Astrocyte (in vitro differentiated cells and primary cell): Measurements from ENCODE around the gene NRG2. TPM values are rescaled to one million over a fixed set of nuclear protein-coding genes. Genes with fewer than 3 reads are reported as not detected.

Source experiments
- DNase-seq: peaks from one replicate; pipeline ENCODE4 v3.0.0-alpha.2; 2010; ENCODE audit warnings: low read depth
- FAIRE-seq: peaks from 2 replicates; lab custom pipeline; 2011; peaks lifted over from hg19 to GRCh38; lab: Jason Lieb, UNC
- H2AFZ ChIP-seq: 2 replicates; pipeline ENCODE4 v1.6.0; 2012; ENCODE audit warnings: low read depth, low read length, inconsistent platforms
- H3K27ac ChIP-seq: 2 replicates; pipeline ENCODE4 v1.5.1; 2011; ENCODE audit warnings: low read depth, low read length, inconsistent platforms
- H3K27me3 ChIP-seq: 2 replicates; pipeline ENCODE4 v1.6.0; 2011; ENCODE audit warnings: low read length, inconsistent platforms; ENCODE audit not compliant: insufficient read depth
- H3K36me3 ChIP-seq: 2 replicates; pipeline ENCODE4 v1.5.1; 2011; ENCODE audit warnings: low read length, inconsistent platforms; ENCODE audit not compliant: insufficient read depth
- H3K4me1 ChIP-seq: 2 replicates; pipeline ENCODE4 v1.5.1; 2011; ENCODE audit warnings: low read length, inconsistent platforms; ENCODE audit not compliant: insufficient read depth
- H3K4me2 ChIP-seq: 2 replicates; pipeline ENCODE4 v1.6.0; 2012; ENCODE audit warnings: low read length, inconsistent platforms
- H3K4me3 ChIP-seq: 2 replicates; pipeline ENCODE4 v1.5.1; 2011; ENCODE audit warnings: low read depth, mild to moderate bottlenecking, low read length, inconsistent platforms; ENCODE audit not compliant: insufficient read depth
- H3K79me2 ChIP-seq: 2 replicates; pipeline ENCODE4 v1.6.0; 2012; ENCODE audit warnings: mild to moderate bottlenecking, low read length, inconsistent platforms; ENCODE audit not compliant: insufficient read depth
- H3K9ac ChIP-seq: 2 replicates; pipeline ENCODE4 v1.6.0; 2012; ENCODE audit warnings: mild to moderate bottlenecking, low read length, inconsistent platforms
- H3K9me3 ChIP-seq: 2 replicates; pipeline ENCODE4 v1.5.1; 2012; ENCODE audit warnings: low read depth, mild to moderate bottlenecking, low read length, inconsistent platforms; ENCODE audit not compliant: insufficient read depth
- H4K20me1 ChIP-seq: 2 replicates; pipeline ENCODE4 v1.6.0; 2012; ENCODE audit warnings: low read length, inconsistent platforms; ENCODE audit not compliant: insufficient read depth
- H3K27ac Mint-ChIP-seq: one replicate; pipeline ENCODE4 v1.8.0; 2021; ENCODE audit warnings: mild to moderate bottlenecking, mixed read lengths; ENCODE audit not compliant: unreplicated experiment
- H3K27me3 Mint-ChIP-seq: one replicate; pipeline ENCODE4 v1.8.0; 2021; ENCODE audit warnings: low read depth, mixed read lengths; ENCODE audit not compliant: unreplicated experiment
- H3K36me3 Mint-ChIP-seq: one replicate; pipeline ENCODE4 v1.8.0; 2021; ENCODE audit warnings: low read depth, mixed read lengths; ENCODE audit not compliant: unreplicated experiment
- H3K4me1 Mint-ChIP-seq: one replicate; pipeline ENCODE4 v1.8.0; 2021; ENCODE audit warnings: low read depth, mixed read lengths; ENCODE audit not compliant: unreplicated experiment
- H3K4me3 Mint-ChIP-seq: one replicate; pipeline ENCODE4 v1.8.0; 2021; ENCODE audit warnings: mild to moderate bottlenecking, moderate library complexity, mixed read lengths; ENCODE audit not compliant: unreplicated experiment
- H3K9me3 Mint-ChIP-seq: one replicate; pipeline ENCODE4 v1.8.0; 2021; ENCODE audit warnings: mild to moderate bottlenecking, mixed read lengths; ENCODE audit not compliant: unreplicated experiment
- CTCF ChIP-seq: IDR thresholded peaks from 2 replicates; pipeline ENCODE4 v1.5.1; 2011; ENCODE audit warnings: low read depth, mild to moderate bottlenecking, inconsistent platforms, low read length, moderate library complexity; ENCODE audit not compliant: insufficient read depth
- EZH2 ChIP-seq: IDR thresholded peaks from 2 replicates; pipeline ENCODE4 v1.6.1; 2012; ENCODE audit warnings: mild to moderate bottlenecking, low read length, inconsistent platforms; ENCODE audit not compliant: insufficient read depth
- total RNA-seq: library from RNA; stranded (reverse); gene quantifications from 2 replicates; pipeline ENCODE4 v1.2.1, GENCODE V29; 2021

Gene NRG2
- total RNA-seq, 1 donor from 2014 or later: 0.54 TPM

- Histone ChIP-seq H2AFZ (peak overlapping the region; percentile 30), H3K27me3 (peaks cover 14% of the 10 kb centered on the region), H3K4me1 (no peaks in the 10 kb centered on the region), H4K20me1 (no peaks in the 10 kb centered on the region), H3K36me3 (no peaks in the 10 kb centered on the region), H3K27ac (no peak overlapping the region), H3K4me2 (no peak overlapping the region), H3K4me3 (no peak overlapping the region), H3K9me3 (no peaks in the 10 kb centered on the region), H3K9ac (no peak overlapping the region), H3K79me2 (no peaks in the 10 kb centered on the region)
- FAIRE-seq: no peak
- H3K4me1 Mint-ChIP-seq: no peaks in the 10 kb centered on the region
- DNase-seq: peak; percentile 52
- peaks cover 75% of the 10 kb centered on the region for H3K27me3 Mint-ChIP-seq
- no peak overlapping the region for H3K27ac Mint-ChIP-seq
- H3K9me3 Mint-ChIP-seq: no peaks in the 10 kb centered on the region
- H3K4me3 Mint-ChIP-seq: no peak overlapping the region
- no peaks in the 10 kb centered on the region for H3K36me3 Mint-ChIP-seq
- TF ChIP-seq EZH2: no peak
- peak; percentile 84 for TF ChIP-seq CTCF
These were observed 198.5 kb downstream of the NRG2 start for GRCh38 chr5:139844472-139845145.

GRCh38 chr5:139843991-139844390 lies 199.1 kb downstream of the NRG2 start:
- DNase-seq (no peak), FAIRE-seq (no peak)
- Histone ChIP-seq H3K27ac (no peak overlapping the region), H3K4me2 (no peak overlapping the region), H3K4me3 (no peak overlapping the region), H4K20me1 (no peaks in the 10 kb centered on the region), H3K27me3 (peaks cover 14% of the 10 kb centered on the region), H3K36me3 (no peaks in the 10 kb centered on the region), H3K9ac (no peak overlapping the region), H3K79me2 (no peaks in the 10 kb centered on the region), H3K4me1 (no peaks in the 10 kb centered on the region), H2AFZ (no peak overlapping the region), H3K9me3 (no peaks in the 10 kb centered on the region)
- H3K9me3 Mint-ChIP-seq: no peaks in the 10 kb centered on the region
- H3K4me3 Mint-ChIP-seq: no peak overlapping the region
- H3K27ac Mint-ChIP-seq: no peak overlapping the region
- no peaks in the 10 kb centered on the region for H3K4me1 Mint-ChIP-seq
- TF ChIP-seq EZH2 (no peak), CTCF (no peak)
- peaks cover 75% of the 10 kb centered on the region for H3K27me3 Mint-ChIP-seq
- no peaks in the 10 kb centered on the region for H3K36me3 Mint-ChIP-seq

GRCh38 chr5:139842321-139842720 lies 200.8 kb downstream of the NRG2 start:
- Histone ChIP-seq H4K20me1 (no peaks in the 10 kb centered on the region), H3K9ac (no peak overlapping the region), H2AFZ (no peak overlapping the region), H3K27ac (no peak overlapping the region), H3K79me2 (no peaks in the 10 kb centered on the region), H3K4me1 (no peaks in the 10 kb centered on the region), H3K27me3 (peaks cover 14% of the 10 kb centered on the region), H3K36me3 (no peaks in the 10 kb centered on the region), H3K4me3 (no peak overlapping the region), H3K9me3 (no peaks in the 10 kb centered on the region), H3K4me2 (no peak overlapping the region)
- TF ChIP-seq EZH2: no peak
- TF ChIP-seq CTCF: no peak
- Mint-ChIP-seq H3K4me3 (no peak overlapping the region), H3K36me3 (no peaks in the 10 kb centered on the region), H3K9me3 (no peaks in the 10 kb centered on the region), H3K4me1 (no peaks in the 10 kb centered on the region), H3K27me3 (peaks cover 83% of the 10 kb centered on the region), H3K27ac (no peak overlapping the region)
- no peak for FAIRE-seq
- no peak for DNase-seq
